H1 (cell line): Measurements from ENCODE around the gene GSE1. TPM values are rescaled to one million over a fixed set of nuclear protein-coding genes. Genes with fewer than 3 reads are reported as not detected.

ENCODE experiments used
- ASH2L ChIP-seq: fragments of 200-600, 300-600 bp; sonication (generic); IDR thresholded peaks from one replicate; pipeline ENCODE4 v1.7.1; 2017; ENCODE audit warnings: low read length
- CBX5 ChIP-seq: fragments of 300-800, 300-1000 bp; sonication (generic); IDR thresholded peaks from 2 replicates; pipeline ENCODE4 v1.7.1; 2016; ENCODE audit warnings: antibody characterized with exemption, low read length, low read depth
- CEBPB ChIP-seq: IDR thresholded peaks from 2 replicates; pipeline ENCODE4 v1.6.1; 2012; ENCODE audit warnings: low read depth, low read length
- CTBP2 ChIP-seq: IDR thresholded peaks from 2 replicates; pipeline ENCODE4 v1.7.0; 2011; ENCODE audit warnings: borderline replicate concordance, mild to moderate bottlenecking, moderate library complexity, mixed read lengths, low read length; ENCODE audit not compliant: insufficient read depth, insufficient read length
- EP300 ChIP-seq, 2 experiments: IDR thresholded peaks; 1 replicate in 1 of 2; 2 replicates in 1 of 2; pipeline ENCODE4 v1.6.1; 2011 to 2012; ENCODE audit warnings: low read depth in 2 of 2, low read length in 2 of 2, mild to moderate bottlenecking in 2 of 2, borderline replicate concordance in 1 of 2, inconsistent platforms in 1 of 2, moderate library complexity in 1 of 2
- GABPA ChIP-seq: IDR thresholded peaks from 2 replicates; pipeline ENCODE4 v1.6.1; 2011; ENCODE audit warnings: mild to moderate bottlenecking, low read length, moderate library complexity, borderline replicate concordance; ENCODE audit not compliant: insufficient read depth
- GTF2F1 ChIP-seq: IDR thresholded peaks from 2 replicates; pipeline ENCODE4 v1.6.1; 2012; ENCODE audit warnings: low read depth, low read length, improper control_type of control experiment, borderline replicate concordance
- JUND ChIP-seq: IDR thresholded peaks from 2 replicates; pipeline ENCODE4 v1.6.1; 2011; ENCODE audit warnings: mild to moderate bottlenecking, improper control_type of control experiment, low read length
- PHF8 ChIP-seq: fragments of 200-600 bp; sonication (generic); conservative IDR thresholded peaks from 2 replicates; pipeline ENCODE4 v1.7.1; 2012; ENCODE audit warnings: low read depth, mild to moderate bottlenecking, inconsistent platforms, low read length, moderate library complexity
- POLR2A ChIP-seq, 2 experiments: IDR thresholded peaks; 1 replicate in 1 of 2; 2 replicates in 1 of 2; pipeline ENCODE4 v1.6.1; 2011; ENCODE audit warnings: low read depth in 2 of 2, low read length in 2 of 2, mild to moderate bottlenecking in 2 of 2; ENCODE audit errors: control extremely low read depth in 1 of 2
- POLR2AphosphoS5 ChIP-seq: IDR thresholded peaks from 2 replicates; pipeline ENCODE4 v1.6.1; 2011; ENCODE audit warnings: low read depth, low read length
- POU5F1 ChIP-seq: IDR thresholded peaks from 2 replicates; pipeline ENCODE4 v1.6.1; 2011; ENCODE audit warnings: low read depth, mild to moderate bottlenecking, low read length, moderate library complexity
- RAD21 ChIP-seq, 2 experiments: IDR thresholded peaks in 1 of 2; conservative IDR thresholded peaks in 1 of 2; 2 replicates each; pipeline ENCODE4 v1.6.1; 2011; ENCODE audit warnings: low read depth in 2 of 2, low read length in 2 of 2, improper control_type of control experiment in 1 of 2, inconsistent platforms in 1 of 2, mild to moderate bottlenecking in 1 of 2, moderate library complexity in 1 of 2
- SAP30 ChIP-seq: fragments of 300-600 bp; sonication (generic); IDR thresholded peaks from 2 replicates; pipeline ENCODE4 v1.7.1; 2012; ENCODE audit warnings: low read length, moderate library complexity, mild to moderate bottlenecking, inconsistent platforms; ENCODE audit not compliant: insufficient read depth, insufficient replicate concordance
- SIN3A ChIP-seq, 2 experiments: IDR thresholded peaks in 1 of 2; conservative IDR thresholded peaks in 1 of 2; 2 replicates each; pipeline ENCODE4 v1.6.1; 2011 to 2012; ENCODE audit warnings: low read length in 2 of 2, improper control_type of control experiment in 1 of 2, low read depth in 1 of 2, mild to moderate bottlenecking in 1 of 2
- SP1 ChIP-seq: IDR thresholded peaks from 2 replicates; pipeline ENCODE4 v1.6.1; 2011; ENCODE audit warnings: low read depth, low read length
- TAF7 ChIP-seq: optimal IDR thresholded peaks from 2 replicates; pipeline ENCODE3; 2011; ENCODE audit warnings: low read depth, mild to moderate bottlenecking, inconsistent platforms, low read length, moderate library complexity, borderline replicate concordance
- polyA plus RNA-seq, 7 experiments: library from polyadenylated mRNA; depleted of rRNA in 3 of 7; stranded (reverse) in 5 of 7; unstranded in 2 of 7; fragments of >200 nt in 5 of 7; fragments of 200-250 nt in 2 of 7; gene quantifications; 1 replicate in 5 of 7; 2 replicates in 1 of 7; 4 replicates in 1 of 7; pipeline versions ENCODE4 v1.2.1 to v1.2.3, GENCODE V29; 2011 to 2013; ENCODE audit warnings: missing spikeins in 2 of 7, mixed read lengths in 2 of 7
- total RNA-seq: library from RNA; stranded (reverse); fragmentation: NEBNext Ultra II Directional; extraction: Animal tissue kit (Norgen Biotek cat#: 25700); gene quantifications from 2 replicates; pipeline ENCODE4 v1.2.1, GENCODE V29; 2021
- TF ChIP-seq, protein P1 (sequence below): IDR thresholded peaks from 2 replicates; pipeline ENCODE4 v1.6.1; 2012; ENCODE audit warnings: inconsistent platforms

GSE1 gene
- total and polyA plus RNA-seq, 2 of the 8 experiments (the other 6 are each of a cell fraction or from before 2014, with no cell fraction given) = 26.0 to 65.6 TPM

DNA sequence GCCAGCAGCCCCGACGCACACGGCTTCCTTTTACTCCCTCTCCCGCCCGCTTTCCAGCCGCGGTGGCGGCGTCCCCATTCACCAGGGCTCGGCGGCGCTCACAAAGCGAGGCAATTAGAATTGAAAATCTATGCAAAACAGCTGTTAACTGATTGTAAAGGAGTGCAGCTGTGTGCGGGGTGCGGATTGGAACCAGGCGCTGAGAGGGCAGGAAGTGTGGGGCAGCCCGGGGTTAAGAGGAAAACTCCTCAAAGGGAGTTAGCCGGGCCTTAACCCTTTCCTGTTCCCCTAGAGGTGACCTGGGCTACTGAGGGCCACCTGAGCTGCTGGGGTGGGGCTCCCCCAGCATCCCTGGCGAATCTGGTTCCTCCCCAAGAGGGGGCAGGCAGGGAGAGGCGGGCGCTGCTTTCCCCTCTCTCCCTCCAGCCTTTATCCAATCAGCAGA lies 5.8 kb upstream of the GSE1 start (continued):
- peak; percentile 59 for TF ChIP-seq ASH2L
- peak in 1 of 2 experiments; percentile 88; a peak in 2 of 4 replicates for TF ChIP-seq SIN3A (conservative IDR thresholded peaks at IDR 0.05 in 1 of 2, IDR thresholded peaks at IDR 0.05 in 1 of 2; ENCODE audit: low read depth in 1 of 2, low read length in 2 of 2)
- no peak for TF ChIP-seq TAF7
- TF ChIP-seq SAP30 = peak; percentile 61
- TF ChIP-seq JUND = no peak
- no peak for TF ChIP-seq CEBPB
- no peak for TF ChIP-seq POU5F1
- TF ChIP-seq POLR2AphosphoS5 = no peak
- no peak; a peak in 1 of 3 replicates for TF ChIP-seq EP300 (IDR thresholded peaks at IDR 0.05; ENCODE audit: borderline replicate concordance in 1 of 2, low read depth in 2 of 2, low read length in 2 of 2)
- TF ChIP-seq GTF2F1 = no peak
- TF ChIP-seq SP1 = 0 out of 2 replicates have a peak, but pooled peaks have one; percentile 14
- peak in 1 of 2 experiments; percentile 34; a peak in 1 of 3 replicates for TF ChIP-seq POLR2A (IDR thresholded peaks at IDR 0.05; ENCODE audit: control extremely low read depth in 1 of 2, low read depth in 2 of 2, low read length in 2 of 2)
- TF ChIP-seq CBX5 = no peak
- TF ChIP-seq GABPA = peak; percentile 10; the same call in 1 of the 2 replicates
- TF ChIP-seq, protein P1, sequence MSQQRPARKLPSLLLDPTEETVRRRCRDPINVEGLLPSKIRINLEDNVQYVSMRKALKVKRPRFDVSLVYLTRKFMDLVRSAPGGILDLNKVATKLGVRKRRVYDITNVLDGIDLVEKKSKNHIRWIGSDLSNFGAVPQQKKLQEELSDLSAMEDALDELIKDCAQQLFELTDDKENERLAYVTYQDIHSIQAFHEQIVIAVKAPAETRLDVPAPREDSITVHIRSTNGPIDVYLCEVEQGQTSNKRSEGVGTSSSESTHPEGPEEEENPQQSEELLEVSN = no peak
- TF ChIP-seq RAD21 (IDR thresholded peaks at IDR 0.05 in 1 of 2, conservative IDR thresholded peaks at IDR 0.05 in 1 of 2; ENCODE audit: low read depth in 2 of 2, low read length in 2 of 2) = peak; percentile 25 to 33; a peak in 3 of 4 replicates
- peak; percentile 76 for TF ChIP-seq CTBP2
- TF ChIP-seq PHF8 = no peak
